ENCODE data around the gene FRAS1. TPM values are rescaled to one million over a fixed set of nuclear protein-coding genes. Genes with fewer than 3 reads are reported as not detected.

Gene FRAS1
- total RNA-seq, 2 experiments from 2014 or later: 0.23 to 0.53 TPM

GRCh38 chr4:78337244-78338020 lies 280.3 kb downstream of the FRAS1 start:
- no peak for DNase-seq
- POLR2A ChIA-PET: no interaction called here
- no peak for ATAC-seq (ENCODE audit: low read depth)
- H3K9me3 Mint-ChIP-seq: no peaks in the 10 kb centered on the region
- peaks cover 2% of the 10 kb centered on the region for H3K4me1 Mint-ChIP-seq
- no peak overlapping the region for H3K4me3 Mint-ChIP-seq
- no peaks in the 10 kb centered on the region for H3K36me3 Mint-ChIP-seq
- peaks cover 43% of the 10 kb centered on the region for H3K27me3 Mint-ChIP-seq
- H3K27ac Mint-ChIP-seq: no peak overlapping the region

DNA sequence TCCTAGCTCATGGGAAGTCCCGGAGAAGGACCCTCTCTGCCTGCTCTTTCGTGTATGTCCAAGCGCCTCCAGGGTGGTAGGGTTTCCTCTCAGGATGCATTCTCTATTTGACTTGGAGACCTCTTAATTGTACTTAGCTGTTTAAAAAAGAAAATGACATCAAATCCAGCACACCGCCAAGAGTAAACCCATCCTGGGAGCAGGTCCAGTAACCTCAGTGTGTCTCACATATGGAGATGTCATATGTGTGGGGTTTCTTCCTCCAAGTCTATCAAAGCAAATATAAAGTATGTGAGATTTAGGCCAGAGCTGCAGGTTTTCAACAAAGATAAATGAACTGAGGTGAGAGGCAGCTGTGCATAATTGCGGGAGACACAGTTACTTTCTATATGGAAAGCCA lies 285.0 kb downstream of the FRAS1 start:
- POLR2A ChIA-PET: no interaction called here
- Mint-ChIP-seq H3K27ac (no peak overlapping the region), H3K27me3 (peaks cover 35% of the 10 kb centered on the region), H3K9me3 (peaks cover 1% of the 10 kb centered on the region), H3K4me1 (peaks cover 1% of the 10 kb centered on the region), H3K36me3 (no peaks in the 10 kb centered on the region), H3K4me3 (no peak overlapping the region)
- ATAC-seq (ENCODE audit: low read depth) (no peak), DNase-seq (no peak)

DNA sequence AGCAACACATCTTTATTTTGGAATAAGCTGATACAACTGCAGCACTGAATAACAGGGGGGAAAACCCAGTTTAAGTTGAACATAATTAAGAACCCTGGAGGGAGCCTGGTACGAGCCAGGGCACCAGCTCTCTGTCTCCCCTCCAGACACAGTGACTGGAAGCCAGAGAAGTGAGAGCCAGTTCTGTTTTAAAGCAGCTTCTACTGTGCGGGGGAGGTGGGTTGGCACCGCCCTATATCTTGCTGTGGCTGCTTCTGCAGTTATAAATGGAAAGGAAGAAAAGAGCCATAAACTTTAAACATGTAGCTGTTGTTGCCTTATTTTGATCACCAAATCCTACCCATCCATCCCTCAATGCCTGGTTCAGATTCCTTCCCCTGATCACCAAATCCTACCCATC lies 286.6 kb downstream of the FRAS1 start:
- no peak overlapping the region for H3K4me3 Mint-ChIP-seq
- no peak overlapping the region for H3K27ac Mint-ChIP-seq
- peaks cover 1% of the 10 kb centered on the region for H3K9me3 Mint-ChIP-seq
- DNase-seq: no peak
- H3K36me3 Mint-ChIP-seq: no peaks in the 10 kb centered on the region
- POLR2A ChIA-PET: no interaction called here
- ATAC-seq (ENCODE audit: low read depth): no peak
- H3K4me1 Mint-ChIP-seq: no peaks in the 10 kb centered on the region
- peaks cover 21% of the 10 kb centered on the region for H3K27me3 Mint-ChIP-seq

GRCh38 chr4:78345237-78345636 lies 288.1 kb downstream of the FRAS1 start:
- ATAC-seq (ENCODE audit: low read depth): no peak
- Mint-ChIP-seq H3K9me3 (peaks cover 1% of the 10 kb centered on the region), H3K27ac (no peak overlapping the region), H3K4me3 (no peak overlapping the region), H3K4me1 (no peaks in the 10 kb centered on the region), H3K27me3 (peaks cover 21% of the 10 kb centered on the region), H3K36me3 (no peaks in the 10 kb centered on the region)
- POLR2A ChIA-PET: no interaction called here
- DNase-seq: no peak

GRCh38 chr4:78346222-78346621 lies 289.1 kb downstream of the FRAS1 start:
- no peaks in the 10 kb centered on the region for H3K4me1 Mint-ChIP-seq
- no peak overlapping the region for H3K4me3 Mint-ChIP-seq
- H3K36me3 Mint-ChIP-seq: no peaks in the 10 kb centered on the region
- POLR2A ChIA-PET: no interaction called here
- no peak overlapping the region for H3K27ac Mint-ChIP-seq
- ATAC-seq (ENCODE audit: low read depth) (no peak), DNase-seq (no peak)
- H3K9me3 Mint-ChIP-seq: peaks cover 1% of the 10 kb centered on the region
- H3K27me3 Mint-ChIP-seq: peaks cover 15% of the 10 kb centered on the region

DNA sequence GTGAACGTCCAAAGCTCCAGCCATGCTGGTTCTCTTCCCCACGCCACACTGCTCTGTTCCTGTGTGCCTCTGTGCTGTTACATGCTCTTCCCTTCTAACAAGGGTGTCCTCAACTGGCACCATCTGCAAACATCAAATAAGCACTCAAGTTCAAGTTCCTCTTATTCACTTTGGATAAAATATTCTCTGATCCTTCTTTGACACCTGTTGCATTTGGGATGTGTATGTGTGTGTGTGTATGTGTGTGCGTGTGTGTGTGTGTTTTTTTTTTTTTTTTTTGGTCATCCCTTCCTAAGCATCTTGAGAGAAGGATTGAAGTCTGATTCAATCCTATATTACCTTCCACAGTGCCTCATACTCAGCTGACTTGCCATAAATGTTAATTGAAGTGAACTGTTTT lies 290.4 kb downstream of the FRAS1 start:
- no peak for DNase-seq
- Mint-ChIP-seq H3K9me3 (peaks cover 1% of the 10 kb centered on the region), H3K4me3 (no peak overlapping the region), H3K4me1 (no peaks in the 10 kb centered on the region), H3K27ac (no peak overlapping the region), H3K36me3 (no peaks in the 10 kb centered on the region), H3K27me3 (peaks cover 13% of the 10 kb centered on the region)
- no peak for ATAC-seq (ENCODE audit: low read depth)
- POLR2A ChIA-PET: no interaction called here

DNA sequence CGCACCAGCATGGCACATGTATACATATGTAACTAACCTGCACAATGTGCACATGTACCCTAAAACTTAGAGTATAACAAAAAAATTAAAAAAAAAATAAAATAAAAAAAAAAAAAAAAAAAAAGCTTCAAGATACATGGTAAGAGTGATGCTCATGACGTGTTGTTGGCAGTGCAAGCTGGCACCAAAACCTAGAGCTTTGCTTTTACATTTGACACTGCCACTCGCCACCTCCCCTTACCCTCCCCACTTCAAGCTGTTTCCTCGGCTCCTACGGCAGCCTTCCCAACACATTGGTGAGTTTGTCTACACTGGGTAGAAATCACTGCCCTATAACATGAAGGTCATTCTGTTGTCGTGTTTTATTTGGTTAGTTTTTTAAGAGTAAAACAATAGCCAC lies 296.8 kb downstream of the FRAS1 start:
- H3K4me3 Mint-ChIP-seq: no peak overlapping the region
- H3K27ac Mint-ChIP-seq: no peak overlapping the region
- H3K36me3 Mint-ChIP-seq: no peaks in the 10 kb centered on the region
- H3K9me3 Mint-ChIP-seq: no peaks in the 10 kb centered on the region
- peaks cover 20% of the 10 kb centered on the region for H3K27me3 Mint-ChIP-seq
- DNase-seq (no peak), ATAC-seq (ENCODE audit: low read depth) (no peak)
- no peaks in the 10 kb centered on the region for H3K4me1 Mint-ChIP-seq
- POLR2A ChIA-PET: no interaction called here

DNA sequence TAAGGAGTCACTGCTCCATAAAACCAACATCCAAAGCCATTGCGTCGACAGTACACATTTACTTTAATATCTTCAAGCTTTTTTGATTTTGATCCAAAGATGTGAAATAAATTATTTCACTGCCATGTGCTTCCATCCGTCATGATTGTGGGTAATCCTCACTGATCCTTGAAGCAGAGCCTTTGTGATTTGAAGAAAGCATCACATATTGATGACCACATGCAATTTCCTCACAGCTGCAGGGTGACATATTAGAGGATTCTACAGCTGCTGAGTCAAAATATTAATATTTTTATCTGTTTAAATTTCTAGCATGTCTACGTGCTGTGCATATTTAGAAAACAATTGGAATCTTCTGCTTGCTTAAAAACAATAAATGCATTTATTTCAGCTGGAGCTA lies 297.7 kb downstream of the FRAS1 start:
- Mint-ChIP-seq H3K27ac (no peak overlapping the region), H3K4me3 (no peak overlapping the region), H3K9me3 (no peaks in the 10 kb centered on the region), H3K27me3 (peaks cover 23% of the 10 kb centered on the region), H3K4me1 (no peaks in the 10 kb centered on the region), H3K36me3 (no peaks in the 10 kb centered on the region)
- ATAC-seq (ENCODE audit: low read depth) (no peak), DNase-seq (no peak)
- POLR2A ChIA-PET: no interaction called here

- no peaks in the 10 kb centered on the region for H3K4me1 Mint-ChIP-seq
- no peaks in the 10 kb centered on the region for H3K36me3 Mint-ChIP-seq
- DNase-seq: no peak
- POLR2A ChIA-PET: no interaction called here
- ATAC-seq (ENCODE audit: low read depth): no peak
- H3K27ac Mint-ChIP-seq: no peak overlapping the region
- no peak overlapping the region for H3K4me3 Mint-ChIP-seq
- H3K9me3 Mint-ChIP-seq: no peaks in the 10 kb centered on the region
- H3K27me3 Mint-ChIP-seq: peaks cover 23% of the 10 kb centered on the region
These were observed 298.2 kb downstream of the FRAS1 start for GRCh38 chr4:78355306-78355705.

DNA sequence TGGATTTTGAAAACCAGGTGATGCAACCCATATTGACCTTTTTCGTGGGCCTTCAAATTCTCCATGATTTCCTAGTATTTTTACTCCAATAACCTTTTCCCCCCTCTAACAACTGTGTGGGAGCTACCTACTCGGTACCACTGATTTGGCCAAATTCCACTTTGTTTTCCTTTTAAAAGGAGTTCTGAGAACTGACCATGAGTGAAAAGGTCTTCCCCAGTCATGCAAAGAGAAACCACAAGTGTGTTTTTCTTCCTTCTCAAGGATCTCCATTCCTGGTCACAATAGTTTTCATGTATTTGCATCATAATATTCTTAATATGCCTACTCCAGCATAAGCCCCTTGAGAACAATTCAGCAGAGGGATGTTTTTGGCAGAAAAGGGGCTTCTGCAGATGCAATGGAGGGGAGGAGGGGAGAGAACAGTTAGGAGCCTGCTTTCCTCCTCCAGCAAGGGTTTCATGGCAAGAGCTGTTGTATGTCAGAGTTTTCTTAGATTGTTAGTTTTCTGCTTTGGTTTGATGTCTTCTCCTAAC lies 299.2 kb downstream of the FRAS1 start:
- POLR2A ChIA-PET: no interaction called here
- peaks cover 25% of the 10 kb centered on the region for H3K27me3 Mint-ChIP-seq
- H3K4me3 Mint-ChIP-seq: no peak overlapping the region
- H3K27ac Mint-ChIP-seq: no peak overlapping the region
- ATAC-seq (ENCODE audit: low read depth) (no peak), DNase-seq (no peak)
- H3K4me1 Mint-ChIP-seq: no peaks in the 10 kb centered on the region
- H3K9me3 Mint-ChIP-seq: no peaks in the 10 kb centered on the region
- H3K36me3 Mint-ChIP-seq: no peaks in the 10 kb centered on the region

GRCh38 chr4:78357122-78357521 lies 300.0 kb downstream of the FRAS1 start:
- no peak overlapping the region for H3K4me3 Mint-ChIP-seq
- POLR2A ChIA-PET: no interaction called here
- H3K4me1 Mint-ChIP-seq: no peaks in the 10 kb centered on the region
- DNase-seq (no peak), ATAC-seq (ENCODE audit: low read depth) (no peak)
- peaks cover 28% of the 10 kb centered on the region for H3K27me3 Mint-ChIP-seq
- H3K9me3 Mint-ChIP-seq: no peaks in the 10 kb centered on the region
- no peaks in the 10 kb centered on the region for H3K36me3 Mint-ChIP-seq
- no peak overlapping the region for H3K27ac Mint-ChIP-seq

DNA sequence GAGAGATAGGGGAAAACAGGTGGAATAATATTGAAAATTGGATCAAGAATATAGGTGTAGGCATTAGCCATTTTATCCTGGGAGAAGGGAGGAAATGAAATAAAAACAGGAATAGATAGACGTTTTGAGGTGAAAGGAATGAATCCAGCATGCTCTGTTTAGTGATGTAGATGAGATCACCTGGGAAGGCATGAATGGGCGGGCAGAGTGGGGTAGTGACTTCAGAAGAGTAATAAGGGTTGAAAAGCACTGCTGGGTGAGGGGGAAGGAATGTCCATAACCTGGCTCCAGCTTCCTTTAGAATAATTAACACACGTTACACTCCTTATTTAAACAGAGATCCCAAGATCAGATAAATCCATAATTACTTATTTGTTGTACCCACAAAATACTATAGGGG lies 303.3 kb downstream of the FRAS1 start:
- ATAC-seq (ENCODE audit: low read depth) (no peak), DNase-seq (no peak)
- Mint-ChIP-seq H3K9me3 (no peaks in the 10 kb centered on the region), H3K36me3 (no peaks in the 10 kb centered on the region), H3K27ac (no peak overlapping the region), H3K4me3 (no peak overlapping the region), H3K4me1 (peaks cover 3% of the 10 kb centered on the region), H3K27me3 (peaks cover 30% of the 10 kb centered on the region)
- POLR2A ChIA-PET: no interaction called here

- Mint-ChIP-seq H3K27me3 (peaks cover 33% of the 10 kb centered on the region), H3K9me3 (no peaks in the 10 kb centered on the region), H3K36me3 (no peaks in the 10 kb centered on the region), H3K4me3 (no peak overlapping the region), H3K4me1 (peaks cover 3% of the 10 kb centered on the region), H3K27ac (no peak overlapping the region)
- POLR2A ChIA-PET: no interaction called here
- DNase-seq: no peak
- ATAC-seq (ENCODE audit: low read depth): no peak
These were observed 304.5 kb downstream of the FRAS1 start for GRCh38 chr4:78361621-78362120.

GRCh38 chr4:78362310-78362709 lies 305.2 kb downstream of the FRAS1 start:
- POLR2A ChIA-PET: no interaction called here
- Mint-ChIP-seq H3K36me3 (no peaks in the 10 kb centered on the region), H3K9me3 (no peaks in the 10 kb centered on the region), H3K27ac (no peak overlapping the region), H3K27me3 (peaks cover 31% of the 10 kb centered on the region), H3K4me1 (peaks cover 3% of the 10 kb centered on the region), H3K4me3 (no peak overlapping the region)
- ATAC-seq (ENCODE audit: low read depth): no peak
- DNase-seq: no peak

Data from activated naive CD8-positive, alpha-beta T cell treated with anti-CD3 and anti-CD28 coated beads, Interleukin-2, amount 10 ng/mL, durations not matched to agents 7 days and 5 days (primary cell).